PFSK-1 (cell line): ENCODE measurements around the gene PTPN20.

Experiments used
- FOXP2 ChIP-seq: optimal IDR thresholded peaks from 2 replicates; pipeline ENCODE3; 2011; ENCODE audit warnings: borderline replicate concordance, control low read depth, inconsistent platforms; ENCODE audit not compliant: insufficient read depth; ENCODE audit errors: extremely low read length, extremely low read depth
- POLR2AphosphoS5 ChIP-seq: IDR thresholded peaks from 2 replicates; pipeline ENCODE4 v1.6.1; 2012; ENCODE audit warnings: low read depth, mild to moderate bottlenecking, control low read depth, low read length, moderate library complexity
- SIN3A ChIP-seq: IDR thresholded peaks from 2 replicates; pipeline ENCODE4 v1.6.1; 2012; ENCODE audit warnings: mild to moderate bottlenecking, low read length, moderate library complexity, borderline replicate concordance; ENCODE audit not compliant: insufficient read depth
- TAF1 ChIP-seq: IDR thresholded peaks from 2 replicates; pipeline ENCODE4 v1.6.1; 2012; ENCODE audit warnings: low read length, control low read depth, borderline replicate concordance; ENCODE audit not compliant: insufficient read depth
- TF ChIP-seq, protein P1 (sequence below), 2 experiments: IDR thresholded peaks; 2 replicates each; pipeline versions ENCODE4 v1.6.1 to v1.8.0; 2011 to 2012; ENCODE audit warnings: low read depth in 2 of 2, low read length in 2 of 2, control low read depth in 1 of 2, inconsistent platforms in 1 of 2, mild to moderate bottlenecking in 1 of 2, moderate library complexity in 1 of 2; ENCODE audit not compliant: insufficient read depth in 1 of 2

The PTPN20 gene

DNA sequence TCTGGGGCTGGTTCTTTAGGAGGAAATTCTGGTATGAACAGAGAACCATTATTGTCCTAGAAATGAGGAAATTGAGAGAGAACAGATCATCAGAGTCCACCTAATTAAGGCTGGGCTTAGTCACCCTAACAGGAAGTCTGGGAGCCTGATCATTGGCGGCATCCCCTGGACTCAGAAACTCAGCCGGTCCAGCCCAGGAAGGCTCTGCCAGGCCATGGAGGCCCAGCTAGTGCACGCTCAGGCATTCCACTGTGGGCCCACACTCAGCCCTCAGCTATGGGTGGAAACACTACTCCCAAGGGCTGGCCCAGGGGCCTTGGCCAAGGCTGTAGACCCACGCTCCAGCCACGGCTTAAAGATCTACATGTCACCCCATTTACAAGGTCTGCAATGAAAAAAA, 109.2 kb downstream of the PTPN20 start:
- TF ChIP-seq POLR2AphosphoS5 (no peak), SIN3A (no peak), TAF1 (no peak), FOXP2 (no peak)
- TF ChIP-seq, protein P1, sequence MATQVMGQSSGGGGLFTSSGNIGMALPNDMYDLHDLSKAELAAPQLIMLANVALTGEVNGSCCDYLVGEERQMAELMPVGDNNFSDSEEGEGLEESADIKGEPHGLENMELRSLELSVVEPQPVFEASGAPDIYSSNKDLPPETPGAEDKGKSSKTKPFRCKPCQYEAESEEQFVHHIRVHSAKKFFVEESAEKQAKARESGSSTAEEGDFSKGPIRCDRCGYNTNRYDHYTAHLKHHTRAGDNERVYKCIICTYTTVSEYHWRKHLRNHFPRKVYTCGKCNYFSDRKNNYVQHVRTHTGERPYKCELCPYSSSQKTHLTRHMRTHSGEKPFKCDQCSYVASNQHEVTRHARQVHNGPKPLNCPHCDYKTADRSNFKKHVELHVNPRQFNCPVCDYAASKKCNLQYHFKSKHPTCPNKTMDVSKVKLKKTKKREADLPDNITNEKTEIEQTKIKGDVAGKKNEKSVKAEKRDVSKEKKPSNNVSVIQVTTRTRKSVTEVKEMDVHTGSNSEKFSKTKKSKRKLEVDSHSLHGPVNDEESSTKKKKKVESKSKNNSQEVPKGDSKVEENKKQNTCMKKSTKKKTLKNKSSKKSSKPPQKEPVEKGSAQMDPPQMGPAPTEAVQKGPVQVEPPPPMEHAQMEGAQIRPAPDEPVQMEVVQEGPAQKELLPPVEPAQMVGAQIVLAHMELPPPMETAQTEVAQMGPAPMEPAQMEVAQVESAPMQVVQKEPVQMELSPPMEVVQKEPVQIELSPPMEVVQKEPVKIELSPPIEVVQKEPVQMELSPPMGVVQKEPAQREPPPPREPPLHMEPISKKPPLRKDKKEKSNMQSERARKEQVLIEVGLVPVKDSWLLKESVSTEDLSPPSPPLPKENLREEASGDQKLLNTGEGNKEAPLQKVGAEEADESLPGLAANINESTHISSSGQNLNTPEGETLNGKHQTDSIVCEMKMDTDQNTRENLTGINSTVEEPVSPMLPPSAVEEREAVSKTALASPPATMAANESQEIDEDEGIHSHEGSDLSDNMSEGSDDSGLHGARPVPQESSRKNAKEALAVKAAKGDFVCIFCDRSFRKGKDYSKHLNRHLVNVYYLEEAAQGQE (IDR thresholded peaks at IDR 0.05; ENCODE audit: insufficient read depth in 1 of 2, low read depth in 2 of 2, low read length in 2 of 2) = no peak

DNA sequence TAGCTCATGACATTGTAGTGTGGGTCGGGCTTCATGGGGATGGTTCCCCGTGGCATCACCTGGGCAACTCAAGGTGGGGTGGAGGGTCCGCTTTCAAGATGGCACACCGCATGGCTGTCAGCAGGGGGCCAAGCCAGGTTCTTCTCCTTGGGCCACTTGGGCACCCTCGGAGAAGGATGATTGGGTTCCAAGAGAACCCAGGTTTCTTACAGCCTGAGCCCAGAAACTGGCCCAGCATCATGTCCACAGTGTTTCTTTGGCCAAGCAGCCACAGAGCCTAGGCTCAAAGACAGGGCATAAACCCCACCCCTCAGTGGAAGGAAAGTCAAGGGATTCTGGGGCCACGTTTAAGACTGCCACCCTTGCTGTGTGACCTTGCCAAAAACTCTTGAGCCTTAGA, 110.6 kb downstream of the PTPN20 start:
- no peak for TF ChIP-seq FOXP2
- no peak for TF ChIP-seq TAF1
- TF ChIP-seq SIN3A = no peak
- TF ChIP-seq POLR2AphosphoS5 = no peak
- TF ChIP-seq, protein P1 (IDR thresholded peaks at IDR 0.05; ENCODE audit: insufficient read depth in 1 of 2, low read depth in 2 of 2, low read length in 2 of 2) = no peak

DNA sequence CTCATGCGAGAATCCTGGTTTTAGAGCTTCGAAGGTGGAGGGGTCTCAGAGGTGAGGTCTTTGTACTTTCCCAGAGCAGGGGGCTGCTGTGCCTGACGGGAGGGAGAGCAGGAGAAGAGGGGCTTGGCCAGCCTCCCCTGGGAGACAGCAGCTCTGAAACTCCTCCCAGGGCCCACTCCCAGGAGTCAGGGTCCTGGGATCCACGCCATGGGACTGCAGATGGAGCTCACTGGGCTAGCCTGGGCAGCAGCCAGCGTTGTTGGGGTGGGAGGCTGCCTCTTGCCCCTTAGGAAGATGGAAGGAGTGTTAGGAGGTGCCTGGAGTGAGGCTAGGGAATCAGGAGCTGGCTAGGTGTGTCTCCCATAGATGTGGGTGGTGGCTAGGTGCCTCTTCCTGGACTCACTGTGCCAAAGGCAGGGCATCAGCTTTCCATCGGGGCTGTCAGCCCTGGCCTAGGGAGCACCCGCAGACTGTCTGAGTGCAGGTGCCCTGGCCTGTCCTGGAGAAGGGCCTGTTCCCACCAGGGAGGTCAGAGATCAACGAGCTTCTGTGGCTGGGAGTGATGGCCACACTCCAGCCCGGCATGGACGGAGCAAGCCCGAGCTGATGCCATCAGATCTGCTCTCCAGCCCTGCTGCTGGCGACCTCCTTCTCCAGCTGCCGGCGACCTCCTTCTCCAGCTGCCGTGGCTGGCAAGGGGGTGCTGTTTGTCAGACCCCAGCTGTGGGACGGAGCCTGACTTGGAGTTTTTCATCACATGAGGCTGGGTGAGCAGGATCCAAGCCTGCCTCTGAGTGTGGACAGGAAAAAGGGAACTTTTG, 111.3 kb downstream of the PTPN20 start:
- TF ChIP-seq, protein P1 (IDR thresholded peaks at IDR 0.05; ENCODE audit: insufficient read depth in 1 of 2, low read depth in 2 of 2, low read length in 2 of 2) = no peak
- no peak for TF ChIP-seq FOXP2
- TF ChIP-seq POLR2AphosphoS5 = no peak
- no peak for TF ChIP-seq SIN3A
- TF ChIP-seq TAF1 = no peak

DNA sequence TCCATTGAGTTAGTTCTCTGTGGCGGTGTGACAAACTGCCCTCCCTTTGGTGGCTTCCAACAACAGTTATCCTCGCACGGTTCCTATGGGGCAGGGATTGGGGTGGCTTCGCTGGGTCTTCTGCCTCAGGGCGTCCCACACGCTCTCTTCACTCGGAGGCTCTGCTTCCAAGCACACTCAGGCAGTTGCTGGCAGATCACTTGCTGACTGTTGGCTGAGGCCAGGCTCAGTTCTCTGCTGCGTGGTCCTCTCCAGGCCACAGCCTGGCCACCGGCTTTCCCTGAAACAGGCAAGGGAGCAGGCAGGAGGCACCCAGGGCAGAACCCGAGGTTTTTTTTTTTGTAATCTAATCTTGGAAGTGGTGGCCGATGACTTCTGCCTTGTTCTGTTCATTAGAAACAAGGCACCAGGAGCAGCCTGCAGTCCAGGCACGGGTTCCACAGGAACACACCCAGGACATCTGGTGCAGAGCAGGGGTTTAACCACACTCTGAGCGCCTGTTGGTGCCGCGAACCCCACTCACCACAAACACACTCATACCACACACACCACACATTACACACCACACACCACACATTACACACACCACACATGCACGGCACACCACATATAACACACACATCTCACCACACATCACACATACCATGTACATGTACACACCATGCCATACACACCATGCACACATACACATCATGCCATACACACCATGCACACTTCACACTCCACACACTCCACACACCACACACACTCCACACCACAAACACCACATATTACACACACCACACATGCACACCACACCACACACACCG, 112.2 kb downstream of the PTPN20 start:
- TF ChIP-seq TAF1 = no peak
- TF ChIP-seq FOXP2 = no peak
- TF ChIP-seq, protein P1 (IDR thresholded peaks at IDR 0.05; ENCODE audit: insufficient read depth in 1 of 2, low read depth in 2 of 2, low read length in 2 of 2) = no peak
- TF ChIP-seq SIN3A = no peak
- no peak for TF ChIP-seq POLR2AphosphoS5
